ENCODE measurements around the gene TSC22D4. TPM values are rescaled to one million over a fixed set of nuclear protein-coding genes. Genes with fewer than 3 reads are reported as not detected.

TSC22D4 gene
- total and polyA plus RNA-seq, 2 experiments from 2014 or later: 14.6 to 24.9 TPM

- H3K36me3 Mint-ChIP-seq (ENCODE audit: low read depth): peaks cover 47% of the 10 kb centered on the region
These were observed 43.4 kb downstream of the TSC22D4 start for GRCh38 chr7:100435401-100436304.

More at GRCh38 chr7:100435401-100436304, 43.4 kb downstream of the TSC22D4 start:
- Mint-ChIP-seq H3K27me3 (ENCODE audit: insufficient read depth, low read depth, poor library complexity) (peaks cover 19% of the 10 kb centered on the region), H3K27ac (peak overlapping the region; percentile 96), H3K4me3 (peak overlapping the region; percentile 88), H3K9me3 (no peaks in the 10 kb centered on the region; the same call in 2 of the 3 replicates), H3K4me1 (peaks cover 45% of the 10 kb centered on the region)
- Histone ChIP-seq H3K4me3 (peak overlapping the region; percentile 70), H3K79me2 (replicated peaks; ENCODE audit: insufficient read depth) (peaks cover 39% of the 10 kb centered on the region), H3K27me3 (ENCODE audit: insufficient read depth) (no peaks in the 10 kb centered on the region), H3K9me2 (ENCODE audit: insufficient read depth) (no peaks in the 10 kb centered on the region), H3K4me2 (peak overlapping the region; percentile 98), H3F3A (replicated peaks; ENCODE audit: low read depth) (peaks cover 39% of the 10 kb centered on the region), H3K27ac (ENCODE audit: low read depth) (peak overlapping the region; percentile 83), H3K4me1 (ENCODE audit: insufficient read depth) (peaks cover 28% of the 10 kb centered on the region; the same call in 1 of the 2 replicates), H3K36me3 (ENCODE audit: insufficient read depth) (peaks cover 9% of the 10 kb centered on the region; the same call in 1 of the 2 replicates), H2AFZ (no peak overlapping the region), H4K20me1 (replicated peaks; ENCODE audit: insufficient read depth) (peaks cover 3% of the 10 kb centered on the region; the same call in 1 of the 2 replicates)
- DNase-seq (ENCODE audit: low spot score) (peak; percentile 64), ATAC-seq (peak; percentile 43)
- TF ChIP-seq EZH2phosphoT487 (IDR thresholded peaks at IDR 0.05; ENCODE audit: unreplicated experiment) (no peak), ETS1 (IDR thresholded peaks at IDR 0.05) (no peak), POLR2AphosphoS5 (IDR thresholded peaks at IDR 0.05; ENCODE audit: low read depth) (peak; percentile 75), ZNF462 (CRISPR knock-in tag; IDR thresholded peaks at IDR 0.05) (no peak)
